PC-3 (cell line): ENCODE measurements around the gene RAMAC.

Source experiments
- EZH2phosphoT487 ChIP-seq: fragments of 300-600 bp; sonication (generic); IDR thresholded peaks from 2 replicates; pipeline ENCODE4 v1.6.1; 2018; ENCODE audit warnings: mild to moderate bottlenecking, antibody characterized with exemption, low read length, borderline replicate concordance
- TF ChIP-seq, protein P1 (sequence below): fragments of 300-600 bp; sonication (generic); conservative IDR thresholded peaks from 2 replicates; pipeline ENCODE4 v1.5.1; 2017; ENCODE audit warnings: antibody characterized with exemption, low read depth, mild to moderate bottlenecking, low read length

DNA sequence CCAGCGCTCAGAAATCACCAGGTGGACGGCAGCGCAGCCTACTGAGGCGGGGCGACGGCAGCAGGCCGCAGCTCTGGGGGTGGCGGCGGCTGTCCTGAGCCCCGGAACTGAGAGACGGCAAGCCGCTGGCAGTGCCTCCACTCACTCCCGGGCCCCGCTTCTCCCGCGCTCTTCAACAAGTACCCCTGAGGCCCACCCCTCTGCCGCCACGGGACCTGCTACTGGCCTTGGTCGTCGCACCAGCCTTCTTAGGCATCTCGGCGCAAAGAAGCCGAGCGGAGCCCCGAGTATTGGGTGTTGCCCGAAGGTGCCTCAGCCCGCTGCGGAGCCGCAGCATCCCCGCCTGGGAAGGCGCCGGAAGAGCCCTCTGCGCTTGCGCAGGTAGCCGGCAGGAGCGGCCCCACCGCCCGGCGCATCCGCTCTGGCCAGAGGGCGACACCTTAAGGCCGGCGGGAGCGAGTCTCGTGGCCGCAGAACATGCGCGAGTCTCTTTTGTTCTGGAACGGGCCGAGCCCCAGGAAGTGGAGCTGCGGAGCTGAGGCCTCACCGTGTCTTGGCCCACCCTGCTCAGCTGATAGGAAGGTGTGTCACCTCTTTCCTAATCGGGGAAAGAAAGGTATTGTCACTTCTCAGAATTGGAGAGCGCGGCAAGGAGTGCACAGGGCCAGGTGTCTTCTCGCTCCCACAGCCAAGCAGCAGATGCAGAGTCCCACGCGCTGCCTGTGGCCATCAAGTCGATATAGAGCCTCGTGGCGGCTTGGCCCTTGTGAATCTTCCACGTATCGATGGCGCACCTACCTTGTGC, 25.5 kb downstream of the RAMAC start, which contains the start of gene C15orf40:
- TF ChIP-seq, protein P1, sequence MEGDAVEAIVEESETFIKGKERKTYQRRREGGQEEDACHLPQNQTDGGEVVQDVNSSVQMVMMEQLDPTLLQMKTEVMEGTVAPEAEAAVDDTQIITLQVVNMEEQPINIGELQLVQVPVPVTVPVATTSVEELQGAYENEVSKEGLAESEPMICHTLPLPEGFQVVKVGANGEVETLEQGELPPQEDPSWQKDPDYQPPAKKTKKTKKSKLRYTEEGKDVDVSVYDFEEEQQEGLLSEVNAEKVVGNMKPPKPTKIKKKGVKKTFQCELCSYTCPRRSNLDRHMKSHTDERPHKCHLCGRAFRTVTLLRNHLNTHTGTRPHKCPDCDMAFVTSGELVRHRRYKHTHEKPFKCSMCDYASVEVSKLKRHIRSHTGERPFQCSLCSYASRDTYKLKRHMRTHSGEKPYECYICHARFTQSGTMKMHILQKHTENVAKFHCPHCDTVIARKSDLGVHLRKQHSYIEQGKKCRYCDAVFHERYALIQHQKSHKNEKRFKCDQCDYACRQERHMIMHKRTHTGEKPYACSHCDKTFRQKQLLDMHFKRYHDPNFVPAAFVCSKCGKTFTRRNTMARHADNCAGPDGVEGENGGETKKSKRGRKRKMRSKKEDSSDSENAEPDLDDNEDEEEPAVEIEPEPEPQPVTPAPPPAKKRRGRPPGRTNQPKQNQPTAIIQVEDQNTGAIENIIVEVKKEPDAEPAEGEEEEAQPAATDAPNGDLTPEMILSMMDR, result peak; percentile 72
- TF ChIP-seq EZH2phosphoT487, result no peak
